Measurements from ENCODE around the gene PRF1.

The PRF1 gene

GRCh38 chr10:70599791-70600190, 2.8 kb downstream of the PRF1 start:
- DNase-seq (ENCODE audit: low read depth, low spot score), result no peak
- ChIA-PET CTCF (no interaction called here), POLR2A (no interaction called here)
- TF ChIP-seq CTCF (IDR thresholded peaks at IDR 0.05; ENCODE audit: insufficient read depth, low read length, missing control alignments), result no peak
- no peak overlapping the region for H3K4me3 ChIP-seq (ENCODE audit: low read depth, low read length)

GRCh38 chr10:70599319-70599718, 3.2 kb downstream of the PRF1 start:
- ChIA-PET POLR2A (no interaction called here), CTCF (no interaction called here)
- no peak overlapping the region for H3K4me3 ChIP-seq (ENCODE audit: low read depth, low read length)
- no peak for TF ChIP-seq CTCF (IDR thresholded peaks at IDR 0.05; ENCODE audit: insufficient read depth, low read length, missing control alignments)
- no peak for DNase-seq (ENCODE audit: low read depth, low spot score)

- H3K4me3 ChIP-seq (ENCODE audit: low read depth, low read length), result no peak overlapping the region
- ChIA-PET CTCF (no interaction called here), POLR2A (no interaction called here)
- no peak for DNase-seq (ENCODE audit: low read depth, low spot score)
- TF ChIP-seq CTCF (IDR thresholded peaks at IDR 0.05; ENCODE audit: insufficient read depth, low read length, missing control alignments), result no peak
These were observed 3.7 kb downstream of the PRF1 start for GRCh38 chr10:70598857-70599295.

GRCh38 chr10:70597856-70598815, 4.4 kb downstream of the PRF1 start:
- ChIA-PET CTCF (no interaction called here), POLR2A (interaction anchor here (0.7 kb wide), 1 partner anchor 172 kb away, joined by 3 read pairs; no protein-coding TSS in a partner anchor)
- no peak for DNase-seq (ENCODE audit: low read depth, low spot score)
- TF ChIP-seq CTCF (IDR thresholded peaks at IDR 0.05; ENCODE audit: insufficient read depth, low read length, missing control alignments), result no peak
- no peak overlapping the region for H3K4me3 ChIP-seq (ENCODE audit: low read depth, low read length)

- H3K4me3 ChIP-seq (ENCODE audit: low read depth, low read length), result no peak overlapping the region
- DNase-seq (ENCODE audit: low read depth, low spot score), result no peak
- CTCF ChIA-PET, result no interaction called here
- POLR2A ChIA-PET, result interaction anchor here (0.7 kb wide), 1 partner anchor 173 kb away, joined by 3 read pairs; no protein-coding TSS in a partner anchor
- no peak for TF ChIP-seq CTCF (IDR thresholded peaks at IDR 0.05; ENCODE audit: insufficient read depth, low read length, missing control alignments)
These were observed 5.4 kb downstream of the PRF1 start for GRCh38 chr10:70596860-70597809.

Measured in AG04449 (cell line).